Measurements from ENCODE around the gene COL9A3.
"Not testable (repeated sequence)": the region's sequence is repeated elsewhere in the genome, so short reads cannot be mapped to it uniquely, and the experiment has no call there.

COL9A3 gene

GRCh38 chr20:62846166-62846890 lies 29.5 kb downstream of the COL9A3 start:
- Histone ChIP-seq H3K4me3 (ENCODE audit: low read depth in 1 of 2, low read length in 2 of 2) (no peak overlapping the region), H3K9me3 (ENCODE audit: control insufficient read depth in 1 of 2, low read length in 2 of 2) (no peaks in the 10 kb centered on the region), H3K27ac (ENCODE audit: low read length) (no peak overlapping the region)

GRCh38 chr20:62848917-62849316 lies 32.1 kb downstream of the COL9A3 start:
- H3K27ac ChIP-seq (ENCODE audit: low read length); H3K9me3 ChIP-seq (ENCODE audit: control insufficient read depth in 1 of 2, low read length in 2 of 2); H3K4me1 ChIP-seq (ENCODE audit: control insufficient read depth in 1 of 2, insufficient read depth in 2 of 2, low read length in 2 of 2); H3K4me3 ChIP-seq (ENCODE audit: low read depth in 1 of 2, low read length in 2 of 2); H3K27me3 ChIP-seq (ENCODE audit: low read depth, low read length): not testable (repeated sequence)
- H3K36me3 ChIP-seq (ENCODE audit: control insufficient read depth in 1 of 2, insufficient read depth in 2 of 2, low read length in 2 of 2): peaks cover 3 to 19% of the 10 kb centered on the region in 2 donors

More at GRCh38 chr20:62846166-62846890, 29.5 kb downstream of the COL9A3 start:
- Histone ChIP-seq H3K27me3 (ENCODE audit: low read depth, low read length) (no peaks in the 10 kb centered on the region), H3K36me3 (ENCODE audit: control insufficient read depth in 1 of 2, insufficient read depth in 2 of 2, low read length in 2 of 2) (no peaks in the 10 kb centered on the region), H3K4me1 (ENCODE audit: control insufficient read depth in 1 of 2, insufficient read depth in 2 of 2, low read length in 2 of 2) (no peaks in the 10 kb centered on the region)

- Histone ChIP-seq H3K4me3 (ENCODE audit: low read depth in 1 of 2, low read length in 2 of 2) (no peak overlapping the region), H3K4me1 (ENCODE audit: control insufficient read depth in 1 of 2, insufficient read depth in 2 of 2, low read length in 2 of 2) (no peaks in the 10 kb centered on the region), H3K36me3 (ENCODE audit: control insufficient read depth in 1 of 2, insufficient read depth in 2 of 2, low read length in 2 of 2) (peaks cover 8 to 19% of the 10 kb centered on the region in 2 donors), H3K9me3 (ENCODE audit: control insufficient read depth in 1 of 2, low read length in 2 of 2) (no peaks in the 10 kb centered on the region), H3K27ac (ENCODE audit: low read length) (no peak overlapping the region), H3K27me3 (ENCODE audit: low read depth, low read length) (no peaks in the 10 kb centered on the region)
Measured at GRCh38 chr20:62849431-62849830, 32.6 kb downstream of the COL9A3 start.

- H3K36me3 ChIP-seq (ENCODE audit: control insufficient read depth in 1 of 2, insufficient read depth in 2 of 2, low read length in 2 of 2): peaks cover 8 to 19% of the 10 kb centered on the region in 2 donors
- H3K4me1 ChIP-seq (ENCODE audit: control insufficient read depth in 1 of 2, insufficient read depth in 2 of 2, low read length in 2 of 2): no peaks in the 10 kb centered on the region
- H3K4me3 ChIP-seq (ENCODE audit: low read depth in 1 of 2, low read length in 2 of 2): no peak overlapping the region
- no peak overlapping the region for H3K27ac ChIP-seq (ENCODE audit: low read length)
- H3K9me3 ChIP-seq (ENCODE audit: control insufficient read depth in 1 of 2, low read length in 2 of 2): no peaks in the 10 kb centered on the region
- no peaks in the 10 kb centered on the region for H3K27me3 ChIP-seq (ENCODE audit: low read depth, low read length)
Measured at GRCh38 chr20:62850333-62850974, 33.6 kb downstream of the COL9A3 start.

- Histone ChIP-seq H3K4me3 (ENCODE audit: low read depth in 1 of 2, low read length in 2 of 2) (no peak overlapping the region), H3K36me3 (ENCODE audit: control insufficient read depth in 1 of 2, insufficient read depth in 2 of 2, low read length in 2 of 2) (peaks cover 11 to 24% of the 10 kb centered on the region in 2 donors), H3K4me1 (ENCODE audit: control insufficient read depth in 1 of 2, insufficient read depth in 2 of 2, low read length in 2 of 2) (no peaks in the 10 kb centered on the region), H3K27me3 (ENCODE audit: low read depth, low read length) (no peaks in the 10 kb centered on the region), H3K9me3 (ENCODE audit: control insufficient read depth in 1 of 2, low read length in 2 of 2) (no peaks in the 10 kb centered on the region), H3K27ac (ENCODE audit: low read length) (no peak overlapping the region)
Measured at GRCh38 chr20:62852196-62852595, 35.3 kb downstream of the COL9A3 start.

GRCh38 chr20:62852841-62853240 lies 36.0 kb downstream of the COL9A3 start:
- Histone ChIP-seq H3K27ac (ENCODE audit: low read length) (no peak overlapping the region), H3K4me1 (ENCODE audit: control insufficient read depth in 1 of 2, insufficient read depth in 2 of 2, low read length in 2 of 2) (no peaks in the 10 kb centered on the region), H3K27me3 (ENCODE audit: low read depth, low read length) (no peaks in the 10 kb centered on the region), H3K36me3 (ENCODE audit: control insufficient read depth in 1 of 2, insufficient read depth in 2 of 2, low read length in 2 of 2) (peaks cover 11 to 29% of the 10 kb centered on the region in 2 donors), H3K4me3 (ENCODE audit: low read depth in 1 of 2, low read length in 2 of 2) (no peak overlapping the region), H3K9me3 (ENCODE audit: control insufficient read depth in 1 of 2, low read length in 2 of 2) (no peaks in the 10 kb centered on the region)

GRCh38 chr20:62853304-62853703 lies 36.5 kb downstream of the COL9A3 start:
- not testable (repeated sequence) for H3K9me3 ChIP-seq (ENCODE audit: control insufficient read depth in 1 of 2, low read length in 2 of 2); H3K4me1 ChIP-seq (ENCODE audit: control insufficient read depth in 1 of 2, insufficient read depth in 2 of 2, low read length in 2 of 2); H3K27me3 ChIP-seq (ENCODE audit: low read depth, low read length); H3K27ac ChIP-seq (ENCODE audit: low read length); H3K4me3 ChIP-seq (ENCODE audit: low read depth in 1 of 2, low read length in 2 of 2)
- peaks cover 11 to 29% of the 10 kb centered on the region in 2 donors for H3K36me3 ChIP-seq (ENCODE audit: control insufficient read depth in 1 of 2, insufficient read depth in 2 of 2, low read length in 2 of 2)

GRCh38 chr20:62854121-62854520 lies 37.3 kb downstream of the COL9A3 start:
- Histone ChIP-seq H3K4me1 (ENCODE audit: control insufficient read depth in 1 of 2, insufficient read depth in 2 of 2, low read length in 2 of 2) (no peaks in the 10 kb centered on the region), H3K9me3 (ENCODE audit: control insufficient read depth in 1 of 2, low read length in 2 of 2) (no peaks in the 10 kb centered on the region), H3K27ac (ENCODE audit: low read length) (no peak overlapping the region), H3K4me3 (ENCODE audit: low read depth in 1 of 2, low read length in 2 of 2) (no peak overlapping the region), H3K27me3 (ENCODE audit: low read depth, low read length) (no peaks in the 10 kb centered on the region), H3K36me3 (ENCODE audit: control insufficient read depth in 1 of 2, insufficient read depth in 2 of 2, low read length in 2 of 2) (peaks cover 11 to 29% of the 10 kb centered on the region in 2 donors)

GRCh38 chr20:62855120-62855519 lies 38.3 kb downstream of the COL9A3 start:
- H3K9me3 ChIP-seq (ENCODE audit: control insufficient read depth in 1 of 2, low read length in 2 of 2): no peaks in the 10 kb centered on the region
- H3K36me3 ChIP-seq (ENCODE audit: control insufficient read depth in 1 of 2, insufficient read depth in 2 of 2, low read length in 2 of 2): peaks cover 11 to 29% of the 10 kb centered on the region in 2 donors
- peaks cover 0 to 1% of the 10 kb centered on the region in 2 donors for H3K4me1 ChIP-seq (ENCODE audit: control insufficient read depth in 1 of 2, insufficient read depth in 2 of 2, low read length in 2 of 2)
- H3K4me3 ChIP-seq (ENCODE audit: low read depth in 1 of 2, low read length in 2 of 2): no peak overlapping the region
- no peak overlapping the region for H3K27ac ChIP-seq (ENCODE audit: low read length)
- peaks cover under 1% of the 10 kb centered on the region for H3K27me3 ChIP-seq (ENCODE audit: low read depth, low read length)

GRCh38 chr20:62856931-62857619 lies 40.2 kb downstream of the COL9A3 start:
- Histone ChIP-seq H3K27me3 (ENCODE audit: low read depth, low read length) (peaks cover 5% of the 10 kb centered on the region), H3K4me1 (ENCODE audit: control insufficient read depth in 1 of 2, insufficient read depth in 2 of 2, low read length in 2 of 2) (peaks cover 0 to 7% of the 10 kb centered on the region in 2 donors), H3K4me3 (ENCODE audit: low read depth in 1 of 2, low read length in 2 of 2) (no peak overlapping the region), H3K36me3 (ENCODE audit: control insufficient read depth in 1 of 2, insufficient read depth in 2 of 2, low read length in 2 of 2) (peaks cover 11 to 23% of the 10 kb centered on the region in 2 donors), H3K27ac (ENCODE audit: low read length) (no peak overlapping the region), H3K9me3 (ENCODE audit: control insufficient read depth in 1 of 2, low read length in 2 of 2) (no peaks in the 10 kb centered on the region)

GRCh38 chr20:62858058-62858830 lies 41.4 kb downstream of the COL9A3 start:
- H3K36me3 ChIP-seq (ENCODE audit: control insufficient read depth in 1 of 2, insufficient read depth in 2 of 2, low read length in 2 of 2): peaks cover 11 to 15% of the 10 kb centered on the region in 2 donors
- no peak overlapping the region for H3K27ac ChIP-seq (ENCODE audit: low read length)
- peaks cover 0 to 10% of the 10 kb centered on the region in 2 donors for H3K4me1 ChIP-seq (ENCODE audit: control insufficient read depth in 1 of 2, insufficient read depth in 2 of 2, low read length in 2 of 2)
- no peaks in the 10 kb centered on the region for H3K9me3 ChIP-seq (ENCODE audit: control insufficient read depth in 1 of 2, low read length in 2 of 2)
- H3K4me3 ChIP-seq (ENCODE audit: low read depth in 1 of 2, low read length in 2 of 2): no peak overlapping the region
- H3K27me3 ChIP-seq (ENCODE audit: low read depth, low read length): peaks cover 5% of the 10 kb centered on the region

Measured in muscle layer of duodenum (tissue), 2 donors.